Mesenchymal stem cell (in vitro differentiated cells and primary cell): ENCODE data around the gene MEAK7.

Source experiments
- DNase-seq: peaks from one replicate; pipeline ENCODE4 v3.0.0-alpha.2; 2013
- H2AFZ ChIP-seq: one replicate; pipeline ENCODE4 v1.6.1; 2013; ENCODE audit warnings: low read depth, mild to moderate bottlenecking, control low read depth, inconsistent platforms, low read length, moderate library complexity
- H2AK5ac ChIP-seq: 2 replicates; pipeline ENCODE4 v1.6.1; 2013; ENCODE audit warnings: low read length, moderate library complexity, mild to moderate bottlenecking, inconsistent platforms; ENCODE audit not compliant: severe bottlenecking
- H2BK120ac ChIP-seq: one replicate; pipeline ENCODE4 v1.6.1; 2013; ENCODE audit warnings: low read depth, mild to moderate bottlenecking, inconsistent platforms, low read length, moderate library complexity
- H2BK12ac ChIP-seq, 2 experiments: one replicate each; pipeline ENCODE4 v1.6.1; 2013; ENCODE audit warnings: inconsistent platforms in 2 of 2, low read length in 2 of 2, mild to moderate bottlenecking in 2 of 2, moderate library complexity in 2 of 2, control low read depth in 1 of 2
- H2BK15ac ChIP-seq: one replicate; pipeline ENCODE4 v1.6.1; 2013; ENCODE audit warnings: mild to moderate bottlenecking, low read depth, inconsistent platforms; ENCODE audit not compliant: poor library complexity, severe bottlenecking
- H2BK5ac ChIP-seq: 2 replicates; pipeline ENCODE4 v1.6.1; 2013; ENCODE audit warnings: low read depth, mild to moderate bottlenecking, low read length, control low read depth, inconsistent platforms; ENCODE audit not compliant: poor library complexity, severe bottlenecking
- H3K14ac ChIP-seq, 2 experiments: one replicate each; pipeline ENCODE4 v1.6.1; 2013; ENCODE audit warnings: inconsistent platforms in 2 of 2, low read length in 2 of 2, control low read depth in 1 of 2, mild to moderate bottlenecking in 1 of 2, moderate library complexity in 1 of 2
- H3K18ac ChIP-seq, 2 experiments: one replicate each; pipeline ENCODE4 v1.6.1; 2013; ENCODE audit warnings: inconsistent platforms in 2 of 2, low read length in 2 of 2, control low read depth in 1 of 2, low read depth in 1 of 2, mild to moderate bottlenecking in 1 of 2
- H3K23ac ChIP-seq, 2 experiments: one replicate each; pipeline ENCODE4 v1.6.1; 2013; ENCODE audit warnings: inconsistent platforms in 2 of 2, low read length in 2 of 2, mild to moderate bottlenecking in 2 of 2, moderate library complexity in 2 of 2, control low read depth in 1 of 2
- H3K27ac ChIP-seq: 2 replicates; pipeline ENCODE4 v1.5.1; 2013; ENCODE audit warnings: mild to moderate bottlenecking, moderate library complexity, low read length, control low read depth, inconsistent platforms; ENCODE audit not compliant: poor library complexity, severe bottlenecking
- H3K27me3 ChIP-seq, 2 experiments: 2 replicates each; pipeline versions ENCODE4 v1.6.1 to v1.7.0; 2013; ENCODE audit warnings: low read length in 2 of 2, mild to moderate bottlenecking in 2 of 2, moderate library complexity in 2 of 2, control low read depth in 1 of 2, inconsistent platforms in 1 of 2; ENCODE audit not compliant: control insufficient read depth in 1 of 2, insufficient read depth in 1 of 2
- H3K36me3 ChIP-seq, 2 experiments: 2 replicates each; pipeline versions ENCODE4 v1.6.1 to v1.7.0; 2013; ENCODE audit warnings: low read length in 2 of 2, control low read depth in 1 of 2, inconsistent platforms in 1 of 2, low read depth in 1 of 2, mild to moderate bottlenecking in 1 of 2; ENCODE audit not compliant: insufficient read depth in 2 of 2, control insufficient read depth in 1 of 2
- H3K4ac ChIP-seq, 2 experiments: one replicate each; pipeline ENCODE4 v1.6.1; 2013; ENCODE audit warnings: inconsistent platforms in 2 of 2, low read length in 2 of 2, mild to moderate bottlenecking in 2 of 2, moderate library complexity in 2 of 2, control low read depth in 1 of 2, low read depth in 1 of 2
- H3K4me1 ChIP-seq: 2 replicates; pipeline ENCODE4 v1.6.1; 2013; ENCODE audit warnings: low read depth, low read length, control low read depth; ENCODE audit not compliant: control insufficient read depth, insufficient read depth
- H3K4me2 ChIP-seq: 2 replicates; pipeline ENCODE4 v1.6.1; 2013; ENCODE audit warnings: low read length, mild to moderate bottlenecking, inconsistent platforms; ENCODE audit not compliant: poor library complexity, severe bottlenecking
- H3K4me3 ChIP-seq, 2 experiments: 2 replicates each; pipeline versions ENCODE4 v1.5.1 to v1.7.0; 2013; ENCODE audit warnings: low read length in 2 of 2, mild to moderate bottlenecking in 2 of 2, control low read depth in 1 of 2, low read depth in 1 of 2; ENCODE audit not compliant: insufficient read depth in 1 of 2
- H3K79me1 ChIP-seq: replicated peaks from 2 replicates; pipeline ENCODE4 v1.6.1; 2013; ENCODE audit warnings: mild to moderate bottlenecking, control low read depth, low read length, inconsistent platforms; ENCODE audit not compliant: poor library complexity, severe bottlenecking
- H3K9ac ChIP-seq: 2 replicates; pipeline ENCODE4 v1.7.0; 2013; ENCODE audit warnings: mild to moderate bottlenecking, low read length, moderate library complexity
- H3K9me3 ChIP-seq: 2 replicates; pipeline ENCODE4 v1.7.0; 2013; ENCODE audit warnings: mild to moderate bottlenecking, low read length; ENCODE audit not compliant: control insufficient read depth
- H4K8ac ChIP-seq: one replicate; pipeline ENCODE4 v1.6.1; 2013; ENCODE audit warnings: inconsistent platforms, mild to moderate bottlenecking, low read length, moderate library complexity
- H4K91ac ChIP-seq: one replicate; pipeline ENCODE4 v1.6.1; 2013; ENCODE audit warnings: mild to moderate bottlenecking, low read length, inconsistent platforms
- WGBS: methylation state at CpG from one replicate; pipeline ENCODE4 v1.1.7; 2013; ENCODE audit warnings: mixed read lengths; 5-methylcytosine and 5-hydroxymethylcytosine counted together

MEAK7 gene

DNA sequence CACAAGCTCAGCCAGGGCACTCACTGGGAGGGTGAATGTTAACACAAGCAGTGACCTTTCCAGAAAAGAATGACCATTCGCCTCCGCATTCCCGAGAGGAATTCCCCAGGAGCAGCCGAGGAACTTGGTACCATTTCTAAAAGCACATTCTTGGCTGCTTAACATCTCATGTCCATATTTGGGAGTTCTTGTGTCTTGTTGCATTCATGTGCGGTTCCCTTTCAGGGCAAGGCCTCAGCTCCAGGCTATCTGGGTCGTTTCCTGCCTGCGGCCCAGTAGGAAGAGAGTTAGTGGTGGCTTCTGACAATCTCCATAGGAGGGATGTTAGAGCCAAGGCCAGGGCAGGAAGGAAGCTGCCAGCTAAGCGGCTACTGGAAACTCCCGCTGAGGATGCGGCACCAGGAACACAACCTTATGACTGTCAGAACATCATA is 27.8 kb upstream of the MEAK7 start:
- DNase-seq = peak; percentile 94
- Histone ChIP-seq H2BK15ac (no peak overlapping the region), H3K79me1 (no peaks in the 10 kb centered on the region), H4K8ac (no peak overlapping the region), H3K9ac (peak overlapping the region; percentile 49), H2BK12ac (no peak overlapping the region), H3K14ac (no peak overlapping the region), H3K27ac (peak overlapping the region; percentile 94), H2AFZ (no peak overlapping the region), H4K91ac (no peak overlapping the region), H3K4me3 (peak overlapping the region in 1 of 2 experiments; percentile 20), H3K36me3 (no peaks in the 10 kb centered on the region), H2BK5ac (peak overlapping the region; percentile 78), H3K18ac (peak overlapping the region in 1 of 2 experiments; percentile 50), H3K23ac (no peak overlapping the region), H3K4me2 (no peak overlapping the region), H2BK120ac (peak overlapping the region; percentile 65), H3K4me1 (peaks cover 19% of the 10 kb centered on the region), H3K27me3 (no peaks in the 10 kb centered on the region), H3K9me3 (peaks cover 4% of the 10 kb centered on the region), H3K4ac (peak overlapping the region in 1 of 2 experiments; percentile 76), H2AK5ac (no peak overlapping the region)
- WGBS = 0% methylated on average over 10 of the region's 10 CpGs

- H2BK120ac ChIP-seq = peak overlapping the region; percentile 39
- peak overlapping the region; percentile 24 for H4K8ac ChIP-seq
- 77% methylated on average over 8 of the region's 9 CpGs for WGBS
- H3K4me2 ChIP-seq = no peak overlapping the region
- H2BK15ac ChIP-seq = peak overlapping the region; percentile 73
- H3K27ac ChIP-seq = peak overlapping the region; percentile 94
- peak overlapping the region; percentile 46 for H3K9ac ChIP-seq
- H2BK5ac ChIP-seq = no peak overlapping the region
- peak overlapping the region in 1 of 2 experiments; percentile 61 for H3K14ac ChIP-seq
- H3K4me3 ChIP-seq = peak overlapping the region in 1 of 2 experiments; percentile 20
- no peak overlapping the region for H3K23ac ChIP-seq
- peak overlapping the region; percentile 75 to 90 for H2BK12ac ChIP-seq
- no peaks in the 10 kb centered on the region for H3K27me3 ChIP-seq
- H2AK5ac ChIP-seq = peak overlapping the region; percentile 21
- H3K79me1 ChIP-seq = no peaks in the 10 kb centered on the region
- H3K4ac ChIP-seq = peak overlapping the region; percentile 12 to 68
- no peak for DNase-seq
- no peak overlapping the region for H2AFZ ChIP-seq
- H3K36me3 ChIP-seq = no peaks in the 10 kb centered on the region
- peaks cover 4% of the 10 kb centered on the region for H3K9me3 ChIP-seq
- peaks cover 16% of the 10 kb centered on the region for H3K4me1 ChIP-seq
- peak overlapping the region; percentile 84 to 85 for H3K18ac ChIP-seq
- H4K91ac ChIP-seq = peak overlapping the region; percentile 77
These were observed 27.2 kb upstream of the MEAK7 start for GRCh38 chr16:84531671-84532111.

DNA sequence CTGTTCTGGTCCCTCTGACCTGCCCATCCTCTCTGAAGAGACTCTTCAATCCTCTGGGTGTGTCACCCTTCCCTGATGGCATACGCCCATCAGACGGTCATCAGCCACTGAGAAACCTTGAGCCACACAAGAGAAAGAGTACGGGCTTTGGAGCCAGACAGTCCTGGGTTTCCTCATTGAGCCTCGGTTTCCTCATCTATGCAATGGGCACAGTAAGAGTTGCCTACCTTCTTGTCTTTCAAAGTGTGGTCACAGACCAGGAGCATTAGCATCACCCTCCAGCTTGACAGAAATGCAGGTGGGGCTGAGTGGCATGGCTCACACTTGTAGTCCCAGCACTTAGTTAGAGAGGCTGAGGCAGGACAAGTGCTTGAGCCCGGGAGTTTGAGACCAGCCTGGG is 26.1 kb upstream of the MEAK7 start:
- Histone ChIP-seq H3K4ac (no peak overlapping the region), H3K9ac (no peak overlapping the region), H4K91ac (peak overlapping the region; percentile 21), H3K18ac (no peak overlapping the region), H2BK15ac (no peak overlapping the region), H3K36me3 (no peaks in the 10 kb centered on the region), H2AFZ (no peak overlapping the region), H3K4me2 (no peak overlapping the region), H3K27me3 (no peaks in the 10 kb centered on the region), H2AK5ac (peak overlapping the region; percentile 1), H3K4me3 (no peak overlapping the region), H3K9me3 (peaks cover 4% of the 10 kb centered on the region), H3K4me1 (peaks cover 16% of the 10 kb centered on the region), H2BK12ac (peak overlapping the region in 1 of 2 experiments; percentile 63), H3K79me1 (no peaks in the 10 kb centered on the region), H2BK5ac (no peak overlapping the region), H4K8ac (no peak overlapping the region), H3K14ac (no peak overlapping the region), H2BK120ac (no peak overlapping the region), H3K23ac (no peak overlapping the region), H3K27ac (no peak overlapping the region)
- DNase-seq = no peak
- WGBS = 98% methylated on average over 5 of the region's 5 CpGs

- Histone ChIP-seq H4K91ac (no peak overlapping the region), H3K36me3 (no peaks in the 10 kb centered on the region), H3K9ac (no peak overlapping the region), H3K9me3 (peaks cover 4% of the 10 kb centered on the region), H3K4me2 (no peak overlapping the region), H3K4me1 (peaks cover 16% of the 10 kb centered on the region), H3K18ac (no peak overlapping the region), H3K27ac (no peak overlapping the region), H2BK120ac (no peak overlapping the region), H3K4ac (no peak overlapping the region), H3K79me1 (no peaks in the 10 kb centered on the region), H3K14ac (no peak overlapping the region), H3K4me3 (no peak overlapping the region), H4K8ac (no peak overlapping the region), H2AFZ (no peak overlapping the region), H3K27me3 (no peaks in the 10 kb centered on the region), H2AK5ac (no peak overlapping the region), H3K23ac (no peak overlapping the region), H2BK12ac (peak overlapping the region in 1 of 2 experiments; percentile 30), H2BK5ac (no peak overlapping the region), H2BK15ac (no peak overlapping the region)
- WGBS = 97% methylated on average over 3 of the region's 3 CpGs
- DNase-seq = no peak
These were observed 25.1 kb upstream of the MEAK7 start for GRCh38 chr16:84529607-84530006.
